GM12891 (cell line): ENCODE measurements around the gene ERBB3.

ENCODE experiments used
- POLR2AphosphoS5 ChIP-seq: IDR thresholded peaks from 2 replicates; pipeline ENCODE4 v1.6.1; 2011; ENCODE audit warnings: low read depth, low read length, control low read depth
- TAF1 ChIP-seq: IDR thresholded peaks from 2 replicates; pipeline ENCODE4 v1.6.1; 2011; ENCODE audit warnings: low read depth, low read length, control low read depth

GRCh38 chr12:56145217-56145616 lies 65.3 kb downstream of the ERBB3 start:
- TF ChIP-seq TAF1 (no peak), POLR2AphosphoS5 (no peak)
